ENCODE measurements around the gene SLC35A2.

Gene SLC35A2

GRCh38 chrX:48927123-48927522 lies 15.7 kb upstream of the SLC35A2 start:
- DNase-seq: no peak

- no peak for DNase-seq
Observed at GRCh38 chrX:48924270-48924669, 12.8 kb upstream of the SLC35A2 start.

- DNase-seq: no peak
Observed at GRCh38 chrX:48923771-48924170, 12.3 kb upstream of the SLC35A2 start.

GRCh38 chrX:48920718-48921104 lies 9.3 kb upstream of the SLC35A2 start:
- DNase-seq: no peak

GRCh38 chrX:48919947-48920717 lies 8.7 kb upstream of the SLC35A2 start:
- DNase-seq: no peak

- DNase-seq: no peak
Observed at GRCh38 chrX:48919360-48919841, 8.0 kb upstream of the SLC35A2 start.

GRCh38 chrX:48918643-48919340 lies 7.3 kb upstream of the SLC35A2 start, which contains the start of gene PIM2:
Gene PIM2, minus strand, starts transcription at chrX:48919024. Its CDS starts 190 bp downstream, at chrX:48918834.
- DNase-seq: peak; percentile 89 to 96 (median 92)

- peak in 1 of 3 experiments; percentile 29 for DNase-seq
Observed at GRCh38 chrX:48918301-48918642, 6.8 kb upstream of the SLC35A2 start.

GRCh38 chrX:48917139-48918001 lies 5.9 kb upstream of the SLC35A2 start:
- DNase-seq: peak; percentile 54 to 80 (median 72)

- no peak for DNase-seq
Observed at GRCh38 chrX:48914593-48915493, 3.4 kb upstream of the SLC35A2 start.

GRCh38 chrX:48913605-48914366 lies 2.3 kb upstream of the SLC35A2 start:
- no peak for DNase-seq

- DNase-seq: no peak
Observed at GRCh38 chrX:48910926-48911411, 477 bp downstream of the SLC35A2 start.

- DNase-seq: no peak
Observed at GRCh38 chrX:48909703-48910294, 1.6 kb downstream of the SLC35A2 start.

- DNase-seq: no peak
Observed at GRCh38 chrX:48908600-48908999, 2.8 kb downstream of the SLC35A2 start.

- DNase-seq: no peak
Observed at GRCh38 chrX:48905090-48905790, 6.2 kb downstream of the SLC35A2 start.

GRCh38 chrX:48904626-48905025 lies 6.8 kb downstream of the SLC35A2 start:
- no peak for DNase-seq

GRCh38 chrX:48904180-48904579 lies 7.3 kb downstream of the SLC35A2 start:
- DNase-seq: no peak

- DNase-seq: no peak
Observed at GRCh38 chrX:48903290-48903689, 8.2 kb downstream of the SLC35A2 start.

GRCh38 chrX:48902776-48903175 lies 8.7 kb downstream of the SLC35A2 start:
- DNase-seq: no peak

- no peak for DNase-seq
Observed at GRCh38 chrX:48902135-48902534, 9.3 kb downstream of the SLC35A2 start.

Measured in NCI-H1417 (cell line).